Stimulated activated CD4-positive, alpha-beta T cell treated with anti-CD3 and anti-CD28 coated beads, Interleukin-2, amount 100 ng/mL, for 4 hours (primary cell): ENCODE results near the gene ATP2C1.
"Not testable (repeated sequence)": the region's sequence is repeated elsewhere in the genome, so short reads cannot be mapped to it uniquely, and the experiment has no call there.

Source experiments
- DNase-seq: peaks from one replicate; pipeline ENCODE4 v3.0.0-alpha.2; 2020; ENCODE audit warnings: low read depth

Gene ATP2C1, protein sequence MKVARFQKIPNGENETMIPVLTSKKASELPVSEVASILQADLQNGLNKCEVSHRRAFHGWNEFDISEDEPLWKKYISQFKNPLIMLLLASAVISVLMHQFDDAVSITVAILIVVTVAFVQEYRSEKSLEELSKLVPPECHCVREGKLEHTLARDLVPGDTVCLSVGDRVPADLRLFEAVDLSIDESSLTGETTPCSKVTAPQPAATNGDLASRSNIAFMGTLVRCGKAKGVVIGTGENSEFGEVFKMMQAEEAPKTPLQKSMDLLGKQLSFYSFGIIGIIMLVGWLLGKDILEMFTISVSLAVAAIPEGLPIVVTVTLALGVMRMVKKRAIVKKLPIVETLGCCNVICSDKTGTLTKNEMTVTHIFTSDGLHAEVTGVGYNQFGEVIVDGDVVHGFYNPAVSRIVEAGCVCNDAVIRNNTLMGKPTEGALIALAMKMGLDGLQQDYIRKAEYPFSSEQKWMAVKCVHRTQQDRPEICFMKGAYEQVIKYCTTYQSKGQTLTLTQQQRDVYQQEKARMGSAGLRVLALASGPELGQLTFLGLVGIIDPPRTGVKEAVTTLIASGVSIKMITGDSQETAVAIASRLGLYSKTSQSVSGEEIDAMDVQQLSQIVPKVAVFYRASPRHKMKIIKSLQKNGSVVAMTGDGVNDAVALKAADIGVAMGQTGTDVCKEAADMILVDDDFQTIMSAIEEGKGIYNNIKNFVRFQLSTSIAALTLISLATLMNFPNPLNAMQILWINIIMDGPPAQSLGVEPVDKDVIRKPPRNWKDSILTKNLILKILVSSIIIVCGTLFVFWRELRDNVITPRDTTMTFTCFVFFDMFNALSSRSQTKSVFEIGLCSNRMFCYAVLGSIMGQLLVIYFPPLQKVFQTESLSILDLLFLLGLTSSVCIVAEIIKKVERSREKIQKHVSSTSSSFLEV

DNA sequence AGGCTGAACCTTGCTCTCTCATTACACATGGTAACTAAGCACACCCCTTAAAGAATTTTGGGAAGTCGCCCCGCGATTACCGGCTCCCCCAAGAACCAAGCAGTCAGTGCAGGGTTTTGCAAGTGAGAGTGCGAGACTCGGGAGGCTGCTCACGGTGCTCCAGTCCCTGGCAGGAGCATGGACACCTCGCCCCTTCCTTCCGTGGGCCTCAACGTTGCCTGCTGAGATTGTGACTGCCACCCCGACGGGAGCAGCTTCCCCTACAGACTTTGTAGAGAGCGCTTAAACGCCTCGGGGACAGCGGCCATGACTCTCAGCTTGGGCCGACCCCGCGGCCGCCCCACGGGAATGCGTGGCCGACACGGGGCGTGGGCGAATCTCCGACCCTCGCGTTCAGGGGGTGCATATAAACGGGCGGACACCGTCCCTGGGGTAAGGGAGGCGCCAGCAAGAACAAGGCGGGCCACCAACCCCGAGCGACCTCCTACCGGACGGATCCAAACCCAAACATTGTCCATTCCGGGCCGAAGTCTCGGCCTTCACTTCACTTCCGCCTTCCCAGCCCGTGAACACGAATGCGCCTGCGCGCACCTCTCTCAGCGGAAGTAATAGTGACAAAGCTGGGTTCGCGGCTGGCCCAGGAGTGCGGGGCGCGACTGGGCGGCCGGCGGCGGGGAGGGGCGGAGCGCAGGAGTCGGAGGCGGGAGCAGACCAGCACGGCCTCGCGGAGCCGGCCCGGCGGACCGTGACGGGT, at the start of gene ATP2C1:
Gene ATP2C1, plus strand, starts transcription at position 709 of the 754 bp plus-strand sequence. CDS start 686 bp downstream, outside the sequence.
- DNase-seq, result peak; percentile 83

DNA sequence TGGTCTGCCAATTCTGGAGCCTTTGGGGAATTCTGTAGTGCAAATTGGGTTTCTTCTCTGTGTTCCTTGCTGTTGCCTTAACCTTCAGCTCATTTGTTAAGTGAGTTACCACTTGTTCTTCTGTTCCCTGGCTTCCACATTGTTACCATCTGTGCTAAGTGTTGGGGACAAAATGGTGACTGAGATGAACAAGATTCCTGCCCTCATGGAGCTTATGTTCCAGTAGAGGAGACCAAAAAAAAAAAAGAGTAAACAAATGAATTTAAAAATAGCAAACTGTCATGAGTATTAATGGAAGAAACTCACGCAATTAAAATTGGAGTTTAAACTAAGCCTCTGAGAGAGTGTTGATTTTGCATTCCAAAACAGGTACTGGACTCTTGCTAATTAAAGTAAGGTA, 49.4 kb upstream of the ATP2C1 start:
- DNase-seq, result no peak

DNA sequence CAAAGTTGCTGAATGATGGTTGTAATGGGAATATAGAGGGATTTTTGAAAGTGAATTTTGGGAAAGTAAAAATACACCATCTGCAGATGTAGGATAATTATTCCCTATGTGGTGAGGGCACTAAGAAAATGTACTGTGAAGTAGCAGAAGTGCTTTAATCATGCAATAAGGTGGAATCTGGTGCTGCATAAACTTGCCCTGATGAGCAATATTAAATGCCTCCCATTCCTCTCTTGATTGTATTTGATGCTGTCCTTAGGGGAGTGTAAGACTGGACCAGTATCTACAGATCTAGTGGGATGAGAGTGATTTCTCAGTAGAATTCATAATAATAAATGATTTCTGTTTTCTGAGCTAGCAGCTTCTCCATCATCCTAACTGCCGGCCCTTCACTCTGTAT, 47.7 kb upstream of the ATP2C1 start:
- no peak for DNase-seq

GRCh38 chr3:130849091-130849552, 44.8 kb upstream of the ATP2C1 start:
- no peak for DNase-seq

- DNase-seq, result peak; percentile 15
Measured at GRCh38 chr3:130850044-130850797, 43.7 kb upstream of the ATP2C1 start.

DNA sequence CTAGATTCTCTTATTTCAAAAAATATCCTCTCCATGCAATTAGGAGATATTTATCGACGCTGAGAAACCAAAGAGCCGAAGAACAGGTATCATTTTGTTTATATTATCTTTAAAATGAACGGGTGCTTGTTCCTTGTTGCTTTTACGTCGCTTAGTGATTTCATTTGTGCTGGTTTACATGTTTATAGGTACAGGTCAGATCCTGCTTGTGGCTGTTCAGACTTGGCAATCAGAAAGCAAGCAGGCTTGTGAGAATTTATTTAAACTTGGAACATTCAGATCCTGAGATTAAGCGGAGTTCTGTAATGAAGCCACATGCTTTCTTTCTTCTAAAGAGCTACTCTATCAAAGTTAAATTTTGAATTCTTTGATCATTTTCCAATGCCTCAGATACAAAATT, 43.0 kb upstream of the ATP2C1 start:
- no peak for DNase-seq

- no peak for DNase-seq
Measured at GRCh38 chr3:130851277-130851676, 42.6 kb upstream of the ATP2C1 start.

GRCh38 chr3:130853581-130853980, 40.3 kb upstream of the ATP2C1 start:
- no peak for DNase-seq

GRCh38 chr3:130854208-130854864, 39.5 kb upstream of the ATP2C1 start:
- DNase-seq, result no peak

DNA sequence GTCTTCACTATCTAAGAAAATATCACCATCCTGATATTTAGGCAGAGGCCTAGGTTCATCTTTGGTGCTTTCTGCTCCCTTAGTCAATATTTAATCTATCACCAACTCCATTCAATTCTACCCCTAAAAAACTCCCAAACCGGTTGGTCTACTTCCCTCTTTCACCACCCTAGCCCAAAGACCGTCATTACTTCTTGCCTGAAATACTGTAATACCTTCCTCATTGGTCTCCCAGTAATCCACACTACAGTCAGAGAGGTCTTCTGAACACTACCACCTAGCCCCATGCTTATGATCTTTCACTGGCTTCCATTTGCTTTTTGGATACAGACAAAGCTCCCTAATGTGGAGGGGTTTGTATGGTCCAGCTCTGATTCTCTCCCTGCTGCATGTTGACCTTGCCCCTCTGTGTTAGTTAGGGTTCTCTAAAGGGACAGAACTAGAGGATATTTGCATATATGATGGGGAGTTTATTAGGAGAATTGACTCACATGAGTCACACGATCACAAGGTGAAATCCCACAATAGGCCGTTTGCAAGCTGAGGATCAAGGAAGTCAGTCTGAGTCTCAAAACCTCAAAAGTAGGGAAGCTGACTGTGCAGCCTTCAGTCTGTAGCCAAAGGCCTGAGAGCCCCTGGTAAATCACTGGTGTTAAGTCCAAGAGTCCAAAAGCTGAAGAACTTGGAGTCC, 36.4 kb upstream of the ATP2C1 start:
- DNase-seq, result no peak

- not testable (repeated sequence) for DNase-seq
Measured at GRCh38 chr3:130862130-130862529, 31.8 kb upstream of the ATP2C1 start.

- no peak for DNase-seq
Measured at GRCh38 chr3:130865489-130865888, 28.4 kb upstream of the ATP2C1 start.

DNA sequence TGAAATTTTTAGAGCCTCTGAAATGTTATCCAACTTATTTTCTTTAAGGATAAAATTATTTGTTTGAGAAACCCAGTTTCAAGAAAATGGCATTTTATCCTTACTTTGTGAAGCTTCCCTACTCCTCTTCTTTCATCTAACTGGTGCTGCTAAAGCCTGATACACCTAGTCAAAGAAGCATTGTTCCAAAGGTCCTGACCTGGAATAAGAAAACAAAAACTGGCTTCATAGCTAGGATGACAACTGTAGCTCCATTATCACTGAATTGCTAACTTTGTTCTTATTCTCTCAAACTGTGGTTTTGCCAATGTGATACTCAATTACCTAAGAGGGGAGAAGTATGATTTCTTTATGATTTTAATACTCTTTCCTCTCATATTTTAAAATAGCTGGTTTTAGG, 27.6 kb upstream of the ATP2C1 start:
- no peak for DNase-seq

- DNase-seq, result no peak
Measured at GRCh38 chr3:130870423-130870822, 23.5 kb upstream of the ATP2C1 start.

DNA sequence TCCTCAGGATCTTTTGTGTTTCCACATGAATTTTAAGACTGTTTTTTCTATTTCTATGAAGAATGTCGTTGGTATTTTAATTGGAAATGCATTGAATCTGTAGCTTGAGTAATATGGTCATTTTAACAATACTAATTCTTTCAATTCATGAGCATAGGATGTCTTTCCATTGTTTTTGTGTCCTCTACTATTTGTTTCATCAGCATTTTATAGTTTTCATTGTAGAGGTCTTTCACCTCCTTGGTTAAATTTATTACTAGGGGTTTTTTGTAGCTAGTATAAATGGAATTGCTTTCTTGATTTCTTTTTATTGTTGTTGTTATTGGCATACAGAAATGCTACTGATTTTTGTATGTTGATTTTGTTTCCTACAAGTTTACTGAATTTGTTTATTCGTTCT, 17.3 kb upstream of the ATP2C1 start:
- DNase-seq, result no peak

DNA sequence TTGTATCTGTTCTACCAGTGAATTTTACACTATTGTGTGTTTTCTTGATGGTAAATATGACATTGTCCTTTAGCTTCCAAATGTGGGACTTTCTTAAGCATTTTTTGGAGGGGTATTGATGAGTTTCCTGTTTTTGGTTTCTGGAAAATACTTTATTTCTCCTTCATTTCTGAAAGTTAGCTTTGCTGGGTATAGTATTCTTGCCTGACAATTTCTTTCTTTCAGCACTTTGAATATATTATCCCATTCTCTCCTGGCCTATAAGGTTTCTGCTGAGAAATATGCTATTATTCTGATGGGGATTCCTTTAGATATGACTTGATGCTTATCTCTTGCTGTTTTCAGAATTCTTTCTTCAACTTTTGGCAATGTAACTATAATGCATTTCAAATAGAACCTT, 15.4 kb upstream of the ATP2C1 start:
- no peak for DNase-seq

DNA sequence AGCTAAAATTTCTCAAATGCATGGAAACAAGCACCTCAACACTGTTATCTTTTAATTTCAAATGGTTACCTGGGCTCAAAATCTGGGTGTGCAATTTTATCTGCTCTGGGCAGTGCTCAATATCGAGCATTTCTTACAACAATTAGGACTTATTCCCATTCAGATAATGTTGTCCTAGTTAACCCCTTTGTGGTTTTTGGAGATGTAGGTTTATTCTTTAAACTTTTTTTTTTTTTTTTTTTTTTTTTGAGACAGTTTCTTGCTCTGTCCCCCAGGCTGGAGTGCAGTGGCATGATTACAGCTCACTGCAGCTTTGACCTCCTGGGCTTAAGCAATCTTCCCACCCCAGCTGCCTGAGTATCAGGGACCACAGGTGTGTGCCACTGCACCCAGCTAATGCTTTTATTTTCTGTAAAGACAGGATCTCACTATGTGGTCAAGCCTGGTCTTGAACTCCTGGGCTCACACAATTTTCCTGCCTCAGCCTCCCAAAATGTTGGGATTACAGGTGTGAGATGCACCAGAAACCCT, 4.4 kb upstream of the ATP2C1 start:
- DNase-seq, result no peak

DNA sequence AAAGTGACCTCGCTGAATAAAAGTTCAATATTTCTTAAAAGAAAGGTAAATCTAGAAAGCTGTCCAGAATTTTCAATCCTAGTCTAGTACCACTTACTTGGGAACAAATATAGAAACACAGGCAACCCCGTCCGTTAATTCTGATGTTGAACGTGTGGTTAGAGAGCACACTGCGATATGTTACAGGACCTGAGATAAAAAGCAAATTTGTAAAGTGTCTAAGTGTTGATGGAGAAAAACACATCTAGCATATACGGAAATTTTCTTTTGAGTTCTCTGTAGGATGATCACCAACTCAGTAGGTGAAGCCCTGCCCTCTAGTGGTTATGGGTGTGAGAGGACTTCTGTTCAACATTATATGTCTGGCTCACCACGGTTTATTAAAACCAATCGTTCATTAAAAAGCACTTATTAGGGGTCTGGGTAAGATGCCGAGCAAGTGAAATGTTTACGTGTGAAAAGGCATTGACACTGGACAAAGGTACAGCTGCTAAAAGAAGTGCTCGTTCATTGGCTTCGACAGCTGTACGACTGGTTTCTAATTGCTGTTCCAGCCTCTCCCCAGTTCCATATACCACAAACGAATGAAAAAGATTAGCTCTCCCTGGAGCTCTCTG, 1.0 kb upstream of the ATP2C1 start:
- DNase-seq, result peak; percentile 65
